ENCODE data around the gene BTD. TPM values are rescaled to one million over a fixed set of nuclear protein-coding genes. Genes with fewer than 3 reads are reported as not detected.

The BTD gene
- total RNA-seq, 1 experiment from 2014 or later, result 7.2 TPM

DNA sequence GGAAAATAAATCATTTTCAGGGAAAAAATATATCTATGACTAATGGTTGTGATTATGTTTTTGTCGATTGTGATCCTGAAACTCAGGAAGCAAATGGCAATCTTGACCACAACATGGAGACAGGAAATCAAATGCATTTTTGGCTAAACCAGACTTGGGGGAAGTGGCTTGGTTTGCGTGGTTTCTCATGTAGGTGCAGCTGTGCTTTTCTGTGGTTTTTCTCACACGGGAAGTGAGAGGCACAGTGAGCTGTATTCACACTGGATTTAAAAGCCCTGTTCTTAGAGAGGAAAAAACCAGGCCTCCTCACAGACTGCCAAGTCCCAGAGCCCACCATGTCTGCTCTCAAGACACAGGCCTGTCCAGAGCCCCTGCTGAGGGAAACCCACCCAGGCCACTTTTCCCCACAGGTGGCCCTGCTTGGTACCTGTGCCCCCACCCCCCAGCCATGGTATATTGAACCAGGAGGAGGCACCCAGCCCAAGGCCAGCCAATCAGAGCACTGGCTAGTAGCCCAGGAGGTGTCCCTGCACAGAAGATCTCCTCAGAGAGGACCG, 46.1 kb downstream of the BTD start:
- H3K9me3 Mint-ChIP-seq (ENCODE audit: unreplicated experiment), result peaks cover 4% of the 10 kb centered on the region
- TF ChIP-seq, protein P1, sequence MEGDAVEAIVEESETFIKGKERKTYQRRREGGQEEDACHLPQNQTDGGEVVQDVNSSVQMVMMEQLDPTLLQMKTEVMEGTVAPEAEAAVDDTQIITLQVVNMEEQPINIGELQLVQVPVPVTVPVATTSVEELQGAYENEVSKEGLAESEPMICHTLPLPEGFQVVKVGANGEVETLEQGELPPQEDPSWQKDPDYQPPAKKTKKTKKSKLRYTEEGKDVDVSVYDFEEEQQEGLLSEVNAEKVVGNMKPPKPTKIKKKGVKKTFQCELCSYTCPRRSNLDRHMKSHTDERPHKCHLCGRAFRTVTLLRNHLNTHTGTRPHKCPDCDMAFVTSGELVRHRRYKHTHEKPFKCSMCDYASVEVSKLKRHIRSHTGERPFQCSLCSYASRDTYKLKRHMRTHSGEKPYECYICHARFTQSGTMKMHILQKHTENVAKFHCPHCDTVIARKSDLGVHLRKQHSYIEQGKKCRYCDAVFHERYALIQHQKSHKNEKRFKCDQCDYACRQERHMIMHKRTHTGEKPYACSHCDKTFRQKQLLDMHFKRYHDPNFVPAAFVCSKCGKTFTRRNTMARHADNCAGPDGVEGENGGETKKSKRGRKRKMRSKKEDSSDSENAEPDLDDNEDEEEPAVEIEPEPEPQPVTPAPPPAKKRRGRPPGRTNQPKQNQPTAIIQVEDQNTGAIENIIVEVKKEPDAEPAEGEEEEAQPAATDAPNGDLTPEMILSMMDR (IDR thresholded peaks at IDR 0.05; ENCODE audit: unreplicated experiment), result no peak
- peaks cover 19% of the 10 kb centered on the region for H3K36me3 Mint-ChIP-seq (ENCODE audit: insufficient read depth, unreplicated experiment)
- H3K27ac Mint-ChIP-seq (ENCODE audit: low read depth, unreplicated experiment), result peak overlapping the region; percentile 93
- no peaks in the 10 kb centered on the region for H3K27me3 Mint-ChIP-seq (ENCODE audit: insufficient read depth, unreplicated experiment)
- ChIA-PET CTCF (interaction anchor here (1.0 to 4.6 kb wide), 2 partner anchors 10 to 17 kb away, joined by 3 to 24 read pairs; no protein-coding TSS in a partner anchor), POLR2A (interaction anchor here (0.6 to 4.1 kb wide), 6 partner anchors 12 to 144 kb away, joined by 3 to 51 read pairs (median 4); no protein-coding TSS in a partner anchor)
- no TSS peak for BruUV-seq (replicated peaks)
- DNase-seq (ENCODE audit: unreplicated experiment), result peak; percentile 81
- peaks cover 37% of the 10 kb centered on the region for H3K4me1 Mint-ChIP-seq (ENCODE audit: insufficient read depth, unreplicated experiment)
- peak overlapping the region; percentile 64 for H3K4me3 Mint-ChIP-seq (ENCODE audit: unreplicated experiment)
- intact Hi-C loops (cut with micrococcal nuclease), result loop anchor here (1.0 to 5.0 kb wide), 3 partner anchors 17 to 165 kb away; partner anchors contain the start of gene ANKRD28

GRCh38 chr3:15649341-15649740, 47.8 kb downstream of the BTD start:
- CTCF ChIA-PET, result interaction anchor here (4.6 kb wide), 1 partner anchor 19 kb away, joined by 24 read pairs; no protein-coding TSS in a partner anchor
- intact Hi-C loops (cut with micrococcal nuclease), result loop anchor here (5.0 kb wide), 1 partner anchor 163 kb away; no protein-coding TSS in a partner anchor
- Mint-ChIP-seq H3K27ac (ENCODE audit: low read depth, unreplicated experiment) (no peak overlapping the region), H3K4me1 (ENCODE audit: insufficient read depth, unreplicated experiment) (peaks cover 37% of the 10 kb centered on the region), H3K4me3 (ENCODE audit: unreplicated experiment) (no peak overlapping the region), H3K9me3 (ENCODE audit: unreplicated experiment) (peaks cover 4% of the 10 kb centered on the region), H3K36me3 (ENCODE audit: insufficient read depth, unreplicated experiment) (peaks cover 14% of the 10 kb centered on the region), H3K27me3 (ENCODE audit: insufficient read depth, unreplicated experiment) (no peaks in the 10 kb centered on the region)
- TF ChIP-seq, protein P1 (IDR thresholded peaks at IDR 0.05; ENCODE audit: unreplicated experiment), result no peak
- no peak for DNase-seq (ENCODE audit: unreplicated experiment)
- no TSS peak for BruUV-seq (replicated peaks)
- POLR2A ChIA-PET, result interaction anchor here (0.7 to 3.1 kb wide), 3 partner anchors 11 to 934 kb away, joined by 3 to 9 read pairs (median 3); no protein-coding TSS in a partner anchor

DNA sequence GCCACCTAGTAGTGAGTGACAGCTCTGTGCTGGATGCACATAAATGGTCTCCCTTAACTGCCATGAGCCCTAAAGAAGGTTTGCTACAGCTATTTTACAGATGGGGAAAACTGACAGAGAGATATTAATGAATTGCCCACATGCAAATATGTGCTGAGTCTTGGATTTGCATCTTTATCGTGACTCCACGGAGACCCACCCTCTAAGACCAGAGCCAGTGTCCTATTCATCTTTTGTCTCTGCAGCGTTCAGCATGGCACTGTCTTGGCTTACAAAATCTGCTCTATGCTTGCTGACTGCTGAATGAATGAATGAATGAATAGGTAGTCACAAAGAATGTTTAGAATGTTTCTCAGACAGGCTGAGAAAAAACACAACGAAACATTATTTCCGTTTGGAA, 48.3 kb downstream of the BTD start:
- Mint-ChIP-seq H3K27me3 (ENCODE audit: insufficient read depth, unreplicated experiment) (no peaks in the 10 kb centered on the region), H3K4me3 (ENCODE audit: unreplicated experiment) (no peak overlapping the region), H3K27ac (ENCODE audit: low read depth, unreplicated experiment) (no peak overlapping the region), H3K4me1 (ENCODE audit: insufficient read depth, unreplicated experiment) (peaks cover 37% of the 10 kb centered on the region), H3K36me3 (ENCODE audit: insufficient read depth, unreplicated experiment) (peaks cover 14% of the 10 kb centered on the region), H3K9me3 (ENCODE audit: unreplicated experiment) (peaks cover 4% of the 10 kb centered on the region)
- ChIA-PET POLR2A (interaction anchor here (0.7 to 3.1 kb wide), 2 partner anchors 16 to 933 kb away, joined by 3 to 9 read pairs; no protein-coding TSS in a partner anchor), CTCF (interaction anchor here (0.8 to 1.4 kb wide), 2 partner anchors 15 to 42 kb away, joined by 3 to 4 read pairs; no protein-coding TSS in a partner anchor)
- intact Hi-C loops (cut with micrococcal nuclease), result loop anchor here (5.0 kb wide), 1 partner anchor 162 kb away; no protein-coding TSS in a partner anchor
- no peak for DNase-seq (ENCODE audit: unreplicated experiment)
- BruUV-seq (replicated peaks), result no TSS peak
- TF ChIP-seq, protein P1 (IDR thresholded peaks at IDR 0.05; ENCODE audit: unreplicated experiment), result no peak

GRCh38 chr3:15651396-15651795, 49.9 kb downstream of the BTD start:
- intact Hi-C loops (cut with micrococcal nuclease), result no loop called here
- Mint-ChIP-seq H3K27ac (ENCODE audit: low read depth, unreplicated experiment) (no peak overlapping the region), H3K4me1 (ENCODE audit: insufficient read depth, unreplicated experiment) (peaks cover 24% of the 10 kb centered on the region), H3K36me3 (ENCODE audit: insufficient read depth, unreplicated experiment) (peaks cover 11% of the 10 kb centered on the region), H3K27me3 (ENCODE audit: insufficient read depth, unreplicated experiment) (no peaks in the 10 kb centered on the region), H3K4me3 (ENCODE audit: unreplicated experiment) (no peak overlapping the region), H3K9me3 (ENCODE audit: unreplicated experiment) (peaks cover 11% of the 10 kb centered on the region)
- DNase-seq (ENCODE audit: unreplicated experiment), result no peak
- TF ChIP-seq, protein P1 (IDR thresholded peaks at IDR 0.05; ENCODE audit: unreplicated experiment), result no peak
- ChIA-PET POLR2A (no interaction called here), CTCF (interaction anchor here (1.3 to 1.4 kb wide), 2 partner anchors 21 to 26 kb away, joined by 3 to 6 read pairs; no protein-coding TSS in a partner anchor)
- no TSS peak for BruUV-seq (replicated peaks)

Measured in MCF 10A (cell line).